Measurements from ENCODE around the gene TRAF2. TPM values are rescaled to one million over a fixed set of nuclear protein-coding genes. Genes with fewer than 3 reads are reported as not detected.

The TRAF2 gene
- total and polyA plus RNA-seq, 2 donors (not counting 1 experiment from before 2014, with no cell fraction given) = 25.5 to 54.5 TPM

DNA sequence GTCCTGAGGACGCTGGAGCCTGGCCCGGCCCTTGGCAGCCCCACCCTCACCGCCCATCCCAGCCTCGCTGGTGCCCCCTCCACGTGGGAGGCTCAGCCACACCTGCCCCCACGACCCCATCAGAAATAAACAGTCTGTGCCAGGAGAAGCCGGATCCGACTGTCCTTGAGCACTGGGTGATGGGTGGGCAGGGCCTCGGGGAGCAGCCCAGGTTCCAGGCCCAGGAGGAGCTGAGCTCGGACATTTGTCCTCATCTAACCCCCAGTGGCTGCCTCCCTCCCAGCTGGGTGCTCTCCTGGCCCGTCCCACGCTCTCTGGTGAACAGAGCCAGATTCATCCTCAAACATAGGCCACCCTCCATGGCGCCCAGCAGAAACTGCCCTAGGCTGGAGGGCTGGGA is 86.4 kb downstream of the TRAF2 start:
- no peak overlapping the region for H2AFZ ChIP-seq (ENCODE audit: insufficient read depth, low read depth, low read length, poor library complexity, severe bottlenecking)
- no peak overlapping the region for H3K9ac ChIP-seq (ENCODE audit: low read length)
- no peaks in the 10 kb centered on the region for H4K20me1 ChIP-seq (ENCODE audit: control insufficient read depth, insufficient read depth, low read length, poor library complexity, severe bottlenecking)
- Mint-ChIP-seq H3K27me3 (peaks cover 6% of the 10 kb centered on the region), H3K4me3 (no peak overlapping the region), H3K27ac (no peak overlapping the region), H3K9me3 (ENCODE audit: insufficient read depth) (no peaks in the 10 kb centered on the region), H3K4me1 (peaks cover 4% of the 10 kb centered on the region)
- H3K4me3 ChIP-seq (ENCODE audit: control extremely low read depth in 1 of 5, extremely low read depth in 1 of 5, insufficient read depth in 1 of 5, low read depth in 2 of 5, low read length in 4 of 5) = no peak overlapping the region
- H3K27ac ChIP-seq (ENCODE audit: low read length in 2 of 2) = no peak overlapping the region
- TF ChIP-seq EZH2 (IDR thresholded peaks at IDR 0.05; ENCODE audit: borderline replicate concordance, insufficient read depth, low read depth, low read length, poor library complexity, severe bottlenecking) = no peak
- ATAC-seq (ENCODE audit: low read depth) = no peak
- H3K4me1 ChIP-seq (ENCODE audit: control insufficient read depth in 2 of 2, insufficient read depth in 2 of 2, low read length in 2 of 2) = no peaks in the 10 kb centered on the region
- peaks cover 0 to 23% (median 3%) of the 10 kb centered on the region in 4 experiments for H3K27me3 ChIP-seq (replicated peaks in 1 of 4; ENCODE audit: control extremely low read depth in 1 of 4, control insufficient read depth in 3 of 4, insufficient read depth in 4 of 4, low read length in 3 of 4)
- no peaks in the 10 kb centered on the region for H3K79me2 ChIP-seq (ENCODE audit: control insufficient read depth, insufficient read depth, low read length)
- intact Hi-C loops (cut with micrococcal nuclease) = no loop called here
- no peaks in the 10 kb centered on the region for H3K36me3 ChIP-seq (replicated peaks in 1 of 2; ENCODE audit: control extremely low read depth in 1 of 2, control insufficient read depth in 1 of 2, extremely low read depth in 1 of 2, insufficient read depth in 2 of 2, low read length in 1 of 2)
- no peak overlapping the region for H3K4me2 ChIP-seq (replicated peaks; ENCODE audit: low read depth, low read length, poor library complexity, severe bottlenecking)
- CTCF ChIA-PET = no interaction called here
- no peak for DNase-seq
- H3K9me3 ChIP-seq (ENCODE audit: control extremely low read depth in 1 of 3, control insufficient read depth in 2 of 3, insufficient read depth in 1 of 3, low read length in 2 of 3) = no peaks in the 10 kb centered on the region
- 76% methylated on average over 12 of the region's 13 CpGs for WGBS (ENCODE audit: insufficient coverage)
- POLR2A ChIA-PET = no interaction called here

- ATAC-seq (ENCODE audit: low read depth) (no peak), DNase-seq (no peak)
- H3K27me3 Mint-ChIP-seq = peaks cover 6% of the 10 kb centered on the region
- peaks cover 5% of the 10 kb centered on the region for H3K4me1 Mint-ChIP-seq
- Histone ChIP-seq H3K27me3 (replicated peaks in 1 of 4; ENCODE audit: control extremely low read depth in 1 of 4, control insufficient read depth in 3 of 4, insufficient read depth in 4 of 4, low read length in 3 of 4) (peaks cover 0 to 30% (median 4%) of the 10 kb centered on the region in 4 experiments), H3K4me3 (ENCODE audit: control extremely low read depth in 1 of 5, extremely low read depth in 1 of 5, insufficient read depth in 1 of 5, low read depth in 2 of 5, low read length in 4 of 5) (no peak overlapping the region), H3K4me2 (replicated peaks; ENCODE audit: low read depth, low read length, poor library complexity, severe bottlenecking) (no peak overlapping the region), H3K36me3 (replicated peaks in 1 of 2; ENCODE audit: control extremely low read depth in 1 of 2, control insufficient read depth in 1 of 2, extremely low read depth in 1 of 2, insufficient read depth in 2 of 2, low read length in 1 of 2) (no peaks in the 10 kb centered on the region), H4K20me1 (ENCODE audit: control insufficient read depth, insufficient read depth, low read length, poor library complexity, severe bottlenecking) (no peaks in the 10 kb centered on the region), H3K4me1 (ENCODE audit: control insufficient read depth in 2 of 2, insufficient read depth in 2 of 2, low read length in 2 of 2) (peaks cover 3 to 5% of the 10 kb centered on the region in 2 donors), H3K79me2 (ENCODE audit: control insufficient read depth, insufficient read depth, low read length) (no peaks in the 10 kb centered on the region), H3K27ac (ENCODE audit: low read length in 2 of 2) (no peak overlapping the region), H2AFZ (ENCODE audit: insufficient read depth, low read depth, low read length, poor library complexity, severe bottlenecking) (no peak overlapping the region), H3K9me3 (ENCODE audit: control extremely low read depth in 1 of 3, control insufficient read depth in 2 of 3, insufficient read depth in 1 of 3, low read length in 2 of 3) (peaks cover 0 to 4% (median 0%) of the 10 kb centered on the region in 3 donors), H3K9ac (ENCODE audit: low read length) (no peak overlapping the region)
- 91% methylated on average over 28 of the region's 29 CpGs for WGBS (ENCODE audit: insufficient coverage)
- H3K9me3 Mint-ChIP-seq (ENCODE audit: insufficient read depth) = no peaks in the 10 kb centered on the region
- intact Hi-C loops (cut with micrococcal nuclease) = no loop called here
- POLR2A ChIA-PET = no interaction called here
- no peak for TF ChIP-seq EZH2 (IDR thresholded peaks at IDR 0.05; ENCODE audit: borderline replicate concordance, insufficient read depth, low read depth, low read length, poor library complexity, severe bottlenecking)
- TF ChIP-seq, protein P1, sequence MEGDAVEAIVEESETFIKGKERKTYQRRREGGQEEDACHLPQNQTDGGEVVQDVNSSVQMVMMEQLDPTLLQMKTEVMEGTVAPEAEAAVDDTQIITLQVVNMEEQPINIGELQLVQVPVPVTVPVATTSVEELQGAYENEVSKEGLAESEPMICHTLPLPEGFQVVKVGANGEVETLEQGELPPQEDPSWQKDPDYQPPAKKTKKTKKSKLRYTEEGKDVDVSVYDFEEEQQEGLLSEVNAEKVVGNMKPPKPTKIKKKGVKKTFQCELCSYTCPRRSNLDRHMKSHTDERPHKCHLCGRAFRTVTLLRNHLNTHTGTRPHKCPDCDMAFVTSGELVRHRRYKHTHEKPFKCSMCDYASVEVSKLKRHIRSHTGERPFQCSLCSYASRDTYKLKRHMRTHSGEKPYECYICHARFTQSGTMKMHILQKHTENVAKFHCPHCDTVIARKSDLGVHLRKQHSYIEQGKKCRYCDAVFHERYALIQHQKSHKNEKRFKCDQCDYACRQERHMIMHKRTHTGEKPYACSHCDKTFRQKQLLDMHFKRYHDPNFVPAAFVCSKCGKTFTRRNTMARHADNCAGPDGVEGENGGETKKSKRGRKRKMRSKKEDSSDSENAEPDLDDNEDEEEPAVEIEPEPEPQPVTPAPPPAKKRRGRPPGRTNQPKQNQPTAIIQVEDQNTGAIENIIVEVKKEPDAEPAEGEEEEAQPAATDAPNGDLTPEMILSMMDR (IDR thresholded peaks at IDR 0.05) = no peak
- CTCF ChIA-PET = no interaction called here
- no peak overlapping the region for H3K27ac Mint-ChIP-seq
- no peak overlapping the region for H3K4me3 Mint-ChIP-seq
Measured at GRCh38 chr9:136973618-136974617, 87.6 kb downstream of the TRAF2 start.
